ENCODE results near the gene DOCK10.

The DOCK10 gene

GRCh38 chr2:225040856-225041206 lies 1.4 kb downstream of the DOCK10 start:
- no peak for DNase-seq

GRCh38 chr2:225040142-225040541 lies 2.1 kb downstream of the DOCK10 start:
- DNase-seq = no peak

GRCh38 chr2:225038231-225038523 lies 4.1 kb downstream of the DOCK10 start:
- no peak for DNase-seq

GRCh38 chr2:225037415-225038230 lies 4.6 kb downstream of the DOCK10 start:
- no peak for DNase-seq

GRCh38 chr2:225036431-225036830 lies 5.8 kb downstream of the DOCK10 start:
- no peak for DNase-seq

- no peak for DNase-seq
Measured at GRCh38 chr2:225033440-225034318, 8.6 kb downstream of the DOCK10 start.

- DNase-seq = no peak
Measured at GRCh38 chr2:225032246-225032645, 10.0 kb downstream of the DOCK10 start.

- no peak for DNase-seq
Measured at GRCh38 chr2:225031599-225031998, 10.7 kb downstream of the DOCK10 start.

- DNase-seq = no peak
Measured at GRCh38 chr2:225030893-225031292, 11.4 kb downstream of the DOCK10 start.

- DNase-seq = no peak
Measured at GRCh38 chr2:225030203-225030602, 12.1 kb downstream of the DOCK10 start.

GRCh38 chr2:225028572-225028971 lies 13.7 kb downstream of the DOCK10 start:
- no peak for DNase-seq

- DNase-seq = no peak
Measured at GRCh38 chr2:225027061-225027762, 15.1 kb downstream of the DOCK10 start.

GRCh38 chr2:225025917-225026571 lies 16.2 kb downstream of the DOCK10 start:
- no peak for DNase-seq

- DNase-seq = no peak
Measured at GRCh38 chr2:225022188-225022587, 20.1 kb downstream of the DOCK10 start.

- no peak for DNase-seq
Measured at GRCh38 chr2:225020168-225020849, 22.0 kb downstream of the DOCK10 start.

- DNase-seq = no peak
Measured at GRCh38 chr2:225019105-225019504, 23.2 kb downstream of the DOCK10 start.

- no peak for DNase-seq
Measured at GRCh38 chr2:225017713-225018112, 24.6 kb downstream of the DOCK10 start.

GRCh38 chr2:225017098-225017685 lies 25.1 kb downstream of the DOCK10 start:
- DNase-seq = no peak

GRCh38 chr2:225013425-225014365 lies 28.6 kb downstream of the DOCK10 start:
- DNase-seq = no peak

GRCh38 chr2:225011585-225011984 lies 30.7 kb downstream of the DOCK10 start:
- DNase-seq = no peak

- DNase-seq = no peak
Measured at GRCh38 chr2:225010804-225011203, 31.5 kb downstream of the DOCK10 start.
